HepG2 (cell line): ENCODE data around the gene ARHGAP19. TPM values are rescaled to one million over a fixed set of nuclear protein-coding genes. Genes with fewer than 3 reads are reported as not detected.

Experiments used
- ARHGAP35 ChIP-seq: sonication (generic); formaldehyde crosslinking; IDR thresholded peaks from 2 replicates; pipeline ENCODE4 v1.9.0; 2022; ENCODE audit warnings: mild to moderate bottlenecking, inconsistent platforms, moderate library complexity, missing genetic modification reagents, borderline replicate concordance
- HOXA9 ChIP-seq: sonication (generic); formaldehyde crosslinking; IDR thresholded peaks from 2 replicates; pipeline ENCODE4 v1.8.1; 2022; ENCODE audit warnings: missing genetic modification reagents, mild to moderate bottlenecking, moderate library complexity, borderline replicate concordance
- MAFK ChIP-seq, 2 experiments: IDR thresholded peaks in 1 of 2; conservative IDR thresholded peaks in 1 of 2; 2 replicates each; pipeline ENCODE4 v1.6.1; 2011; ENCODE audit warnings: improper control_type of control experiment in 2 of 2, low read length in 2 of 2
- MEF2D ChIP-seq: sonication (generic); formaldehyde crosslinking; IDR thresholded peaks from 2 replicates; pipeline ENCODE4 v1.5.1; 2020; ENCODE audit warnings: mild to moderate bottlenecking, missing genetic modification reagents
- RNF2 ChIP-seq: fragments of 450-650 bp; conservative IDR thresholded peaks from 2 replicates; pipeline ENCODE4 v1.6.1; 2016; ENCODE audit warnings: low read depth
- RORA ChIP-seq: sonication (generic); formaldehyde crosslinking; IDR thresholded peaks from 2 replicates; pipeline ENCODE4 v1.5.0; 2020; ENCODE audit warnings: mild to moderate bottlenecking, missing genetic modification reagents, moderate library complexity
- STAT5B ChIP-seq: sonication (generic); formaldehyde crosslinking; IDR thresholded peaks from 2 replicates; pipeline ENCODE4 v1.4.0; 2020; ENCODE audit warnings: missing genetic modification reagents
- ZNF180 ChIP-seq: sonication (generic); formaldehyde crosslinking; IDR thresholded peaks from 2 replicates; pipeline ENCODE4 v1.4.0; 2020; ENCODE audit warnings: low read depth, missing genetic modification reagents, borderline replicate concordance
- ZNF557 ChIP-seq: sonication (generic); formaldehyde crosslinking; IDR thresholded peaks from 2 replicates; pipeline ENCODE4 v1.4.0; 2020; ENCODE audit warnings: missing genetic modification reagents
- ZNF768 ChIP-seq: sonication (generic); formaldehyde crosslinking; IDR thresholded peaks from 2 replicates; pipeline ENCODE4 v1.4.0; 2020; ENCODE audit warnings: missing genetic modification reagents
- polyA plus RNA-seq, 8 experiments: library from polyadenylated mRNA; depleted of rRNA in 3 of 8; stranded (reverse) in 7 of 8; unstranded in 1 of 8; fragments of >200 nt; fragmentation: Illumina TruSeq in 4 of 8; extraction: Trizol in 4 of 8; gene quantifications; 2 replicates each; pipeline versions ENCODE4 v1.2.1 to v1.2.3, GENCODE V29; 2011 to 2016; ENCODE audit warnings: low read depth in 4 of 8, missing spikeins in 1 of 8, mixed read lengths in 1 of 8; ENCODE audit not compliant: insufficient read depth in 1 of 8
- total RNA-seq, 5 experiments: library from RNA; depleted of rRNA; stranded (reverse); fragments of >200 nt; fragmentation: Illumina TruSeq; extraction: Trizol; gene quantifications; 2 replicates each; pipeline ENCODE4 v1.2.3, GENCODE V29; 2016; ENCODE audit warnings: low read depth in 1 of 5
- TF ChIP-seq, protein P1 (sequence below): sonication (generic); formaldehyde crosslinking; IDR thresholded peaks from 2 replicates; pipeline ENCODE4 v1.4.0; 2020; ENCODE audit warnings: missing genetic modification reagents
- TF ChIP-seq, protein P2 (sequence below): IDR thresholded peaks from 2 replicates; pipeline ENCODE4 v1.6.1; 2016; ENCODE audit warnings: low read depth
- TF ChIP-seq, protein P3 (sequence below): sonication (generic); formaldehyde crosslinking; IDR thresholded peaks from 2 replicates; pipeline ENCODE4 v1.5.0; 2020; ENCODE audit warnings: missing genetic modification reagents
- TF ChIP-seq, protein P4 (sequence below): sonication (generic); formaldehyde crosslinking; IDR thresholded peaks from 2 replicates; pipeline ENCODE4 v1.5.0; 2020; ENCODE audit warnings: missing genetic modification reagents

Gene ARHGAP19
- total and polyA plus RNA-seq, 2 of the 13 experiments (the other 11 are each of a cell fraction or from before 2014, with no cell fraction given) = 7.6 to 10.0 TPM

DNA sequence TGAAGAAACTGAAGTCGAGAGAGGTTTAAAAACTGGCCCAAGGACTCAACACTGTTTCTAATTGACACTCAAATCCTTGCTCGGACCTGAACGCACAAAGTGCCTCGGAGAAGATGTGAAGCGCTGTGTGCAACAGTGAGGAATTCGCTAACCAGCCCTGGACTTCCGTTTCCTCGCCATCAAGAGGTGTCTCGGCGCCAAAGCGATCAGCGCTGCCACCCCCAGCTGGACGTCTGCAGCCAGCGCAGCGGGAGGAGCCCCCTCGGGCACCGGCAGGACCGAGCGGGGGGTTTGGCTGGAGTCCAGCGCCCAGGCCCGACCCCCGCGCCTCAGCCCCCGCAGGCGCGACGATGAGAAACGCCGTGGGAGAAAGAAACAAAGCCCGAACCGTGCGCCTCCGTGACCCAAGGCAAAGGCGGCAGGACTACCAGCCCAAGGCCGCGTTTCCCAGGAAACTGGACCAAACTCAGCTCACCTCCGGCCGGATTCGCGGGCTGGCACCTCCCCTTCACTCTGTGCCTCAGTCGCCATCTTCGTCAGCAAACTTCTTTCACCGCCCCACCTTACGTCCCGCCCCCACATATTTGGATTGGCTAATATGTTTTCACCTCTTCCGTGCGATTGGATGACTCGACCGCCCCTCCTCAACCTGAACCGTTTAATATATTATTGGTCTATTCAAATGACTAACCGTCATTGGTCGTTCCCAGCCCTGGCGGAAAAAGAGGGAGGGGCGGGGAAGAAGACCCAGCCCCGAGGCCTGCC, at the start of gene ARHGAP19 (continued):
- TF ChIP-seq MAFK (conservative IDR thresholded peaks at IDR 0.05 in 1 of 2, IDR thresholded peaks at IDR 0.05 in 1 of 2; ENCODE audit: low read length in 2 of 2) (no peak), ZNF768 (peak; percentile 73; the same call in 1 of the 2 replicates), HOXA9 (CRISPR knock-in tag) (no peak), STAT5B (CRISPR knock-in tag) (no peak), ZNF180 (CRISPR knock-in tag) (no peak), RORA (CRISPR knock-in tag) (no peak), ZNF557 (no peak), MEF2D (no peak), ARHGAP35 (CRISPR knock-in tag) (peak; percentile 78; the same call in 1 of the 2 replicates), RNF2 (no peak)
- TF ChIP-seq, protein P1, sequence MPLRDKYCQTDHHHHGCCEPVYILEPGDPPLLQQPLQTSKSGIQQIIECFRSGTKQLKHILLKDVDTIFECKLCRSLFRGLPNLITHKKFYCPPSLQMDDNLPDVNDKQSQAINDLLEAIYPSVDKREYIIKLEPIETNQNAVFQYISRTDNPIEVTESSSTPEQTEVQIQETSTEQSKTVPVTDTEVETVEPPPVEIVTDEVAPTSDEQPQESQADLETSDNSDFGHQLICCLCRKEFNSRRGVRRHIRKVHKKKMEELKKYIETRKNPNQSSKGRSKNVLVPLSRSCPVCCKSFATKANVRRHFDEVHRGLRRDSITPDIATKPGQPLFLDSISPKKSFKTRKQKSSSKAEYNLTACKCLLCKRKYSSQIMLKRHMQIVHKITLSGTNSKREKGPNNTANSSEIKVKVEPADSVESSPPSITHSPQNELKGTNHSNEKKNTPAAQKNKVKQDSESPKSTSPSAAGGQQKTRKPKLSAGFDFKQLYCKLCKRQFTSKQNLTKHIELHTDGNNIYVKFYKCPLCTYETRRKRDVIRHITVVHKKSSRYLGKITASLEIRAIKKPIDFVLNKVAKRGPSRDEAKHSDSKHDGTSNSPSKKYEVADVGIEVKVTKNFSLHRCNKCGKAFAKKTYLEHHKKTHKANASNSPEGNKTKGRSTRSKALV (CRISPR knock-in tag) = 0 out of 2 replicates have a peak, but pooled peaks have one; percentile 53
- TF ChIP-seq, protein P2, sequence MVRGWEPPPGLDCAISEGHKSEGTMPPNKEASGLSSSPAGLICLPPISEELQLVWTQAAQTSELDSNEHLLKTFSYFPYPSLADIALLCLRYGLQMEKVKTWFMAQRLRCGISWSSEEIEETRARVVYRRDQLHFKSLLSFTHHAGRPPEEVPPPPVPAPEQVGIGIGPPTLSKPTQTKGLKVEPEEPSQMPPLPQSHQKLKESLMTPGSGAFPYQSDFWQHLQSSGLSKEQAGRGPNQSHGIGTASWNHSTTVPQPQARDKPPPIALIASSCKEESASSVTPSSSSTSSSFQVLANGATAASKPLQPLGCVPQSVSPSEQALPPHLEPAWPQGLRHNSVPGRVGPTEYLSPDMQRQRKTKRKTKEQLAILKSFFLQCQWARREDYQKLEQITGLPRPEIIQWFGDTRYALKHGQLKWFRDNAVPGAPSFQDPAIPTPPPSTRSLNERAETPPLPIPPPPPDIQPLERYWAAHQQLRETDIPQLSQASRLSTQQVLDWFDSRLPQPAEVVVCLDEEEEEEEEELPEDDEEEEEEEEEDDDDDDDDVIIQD (CRISPR knock-in tag) = peak; percentile 9; the same call in 1 of the 2 replicates
- TF ChIP-seq, protein P3, sequence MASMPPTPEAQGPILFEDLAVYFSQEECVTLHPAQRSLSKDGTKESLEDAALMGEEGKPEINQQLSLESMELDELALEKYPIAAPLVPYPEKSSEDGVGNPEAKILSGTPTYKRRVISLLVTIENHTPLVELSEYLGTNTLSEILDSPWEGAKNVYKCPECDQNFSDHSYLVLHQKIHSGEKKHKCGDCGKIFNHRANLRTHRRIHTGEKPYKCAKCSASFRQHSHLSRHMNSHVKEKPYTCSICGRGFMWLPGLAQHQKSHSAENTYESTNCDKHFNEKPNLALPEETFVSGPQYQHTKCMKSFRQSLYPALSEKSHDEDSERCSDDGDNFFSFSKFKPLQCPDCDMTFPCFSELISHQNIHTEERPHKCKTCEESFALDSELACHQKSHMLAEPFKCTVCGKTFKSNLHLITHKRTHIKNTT (CRISPR knock-in tag) = no peak
- TF ChIP-seq, protein P4, sequence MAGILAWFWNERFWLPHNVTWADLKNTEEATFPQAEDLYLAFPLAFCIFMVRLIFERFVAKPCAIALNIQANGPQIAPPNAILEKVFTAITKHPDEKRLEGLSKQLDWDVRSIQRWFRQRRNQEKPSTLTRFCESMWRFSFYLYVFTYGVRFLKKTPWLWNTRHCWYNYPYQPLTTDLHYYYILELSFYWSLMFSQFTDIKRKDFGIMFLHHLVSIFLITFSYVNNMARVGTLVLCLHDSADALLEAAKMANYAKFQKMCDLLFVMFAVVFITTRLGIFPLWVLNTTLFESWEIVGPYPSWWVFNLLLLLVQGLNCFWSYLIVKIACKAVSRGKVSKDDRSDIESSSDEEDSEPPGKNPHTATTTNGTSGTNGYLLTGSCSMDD (CRISPR knock-in tag) = no peak
